Measurements from ENCODE around the gene SGO2. TPM values are rescaled to one million over a fixed set of nuclear protein-coding genes. Genes with fewer than 3 reads are reported as not detected.

SGO2 gene
- total RNA-seq, 3 donors from 2014 or later, result 3.3 to 8.5 (median 3.8) TPM

GRCh38 chr2:200593905-200594304 lies 67.9 kb downstream of the SGO2 start:
- Histone ChIP-seq H3K4me3 (no peak overlapping the region), H3K4me1 (ENCODE audit: low read depth) (no peaks in the 10 kb centered on the region), H3K9me3 (no peaks in the 10 kb centered on the region), H3K36me3 (ENCODE audit: low read depth) (no peaks in the 10 kb centered on the region)
- ATAC-seq (no peak), DNase-seq (no peak)
- TF ChIP-seq CTCF (IDR thresholded peaks at IDR 0.05), result no peak
- intact Hi-C loops (cut with DNase I, micrococcal nuclease), result no loop called here

- intact Hi-C loops (cut with DNase I, micrococcal nuclease), result no loop called here
- no peak for TF ChIP-seq CTCF (IDR thresholded peaks at IDR 0.05)
- ATAC-seq, result no peak
Measured at GRCh38 chr2:200595913-200596312, 69.9 kb downstream of the SGO2 start.

GRCh38 chr2:200596774-200597570 lies 71.0 kb downstream of the SGO2 start:
- Histone ChIP-seq H3K36me3 (ENCODE audit: low read depth) (no peaks in the 10 kb centered on the region), H3K4me3 (no peak overlapping the region), H3K9me3 (no peaks in the 10 kb centered on the region), H3K4me1 (ENCODE audit: low read depth) (no peaks in the 10 kb centered on the region)
- no peak for TF ChIP-seq CTCF (IDR thresholded peaks at IDR 0.05)
- intact Hi-C loops (cut with DNase I, micrococcal nuclease), result no loop called here
- peak; percentile 95 for ATAC-seq
- peak in 2 of 3 donors; percentile 26 to 63 for DNase-seq

More at GRCh38 chr2:200595913-200596312, 69.9 kb downstream of the SGO2 start:
- Histone ChIP-seq H3K4me1 (ENCODE audit: low read depth) (no peaks in the 10 kb centered on the region), H3K36me3 (ENCODE audit: low read depth) (no peaks in the 10 kb centered on the region), H3K4me3 (no peak overlapping the region), H3K9me3 (no peaks in the 10 kb centered on the region)
- no peak for DNase-seq

- Histone ChIP-seq H3K36me3 (ENCODE audit: low read depth) (no peaks in the 10 kb centered on the region), H3K4me1 (ENCODE audit: low read depth) (no peaks in the 10 kb centered on the region), H3K4me3 (no peak overlapping the region), H3K9me3 (no peaks in the 10 kb centered on the region)
- ATAC-seq, result no peak
- DNase-seq, result no peak
- intact Hi-C loops (cut with DNase I, micrococcal nuclease), result no loop called here
- TF ChIP-seq CTCF (IDR thresholded peaks at IDR 0.05), result no peak
Measured at GRCh38 chr2:200599206-200599605, 73.2 kb downstream of the SGO2 start.

GRCh38 chr2:200600549-200601225 lies 74.7 kb downstream of the SGO2 start:
- TF ChIP-seq CTCF (IDR thresholded peaks at IDR 0.05), result no peak
- H3K9me3 ChIP-seq, result no peaks in the 10 kb centered on the region
- intact Hi-C loops (cut with DNase I, micrococcal nuclease), result no loop called here
- no peak for ATAC-seq
- no peak overlapping the region for H3K4me3 ChIP-seq
- no peaks in the 10 kb centered on the region for H3K36me3 ChIP-seq (ENCODE audit: low read depth)
- H3K4me1 ChIP-seq (ENCODE audit: low read depth), result no peaks in the 10 kb centered on the region
- no peak for DNase-seq
